Right atrium auricular region (tissue), 2 donors: Measurements from ENCODE around the gene ABTB1. TPM values are rescaled to one million over a fixed set of nuclear protein-coding genes. Genes with fewer than 3 reads are reported as not detected.

Experiments
- DNase-seq: peaks from one replicate; pipeline ENCODE4 v3.0.0-alpha.2; 2019; ENCODE audit warnings: low spot score
- H3K27ac ChIP-seq, 2 donors: fragments of 200-600 bp; sonication (generic); 1 replicate in 1 of 2; 2 replicates in 1 of 2; pipeline ENCODE4 v1.5.1; 2016 to 2019
- H3K27me3 ChIP-seq, 2 donors: fragments of 200-600 bp; sonication (generic); one replicate each; pipeline versions ENCODE4 v1.5.1 to v1.6.0; 2017 to 2019
- H3K36me3 ChIP-seq: fragments of 200-600 bp; sonication (generic); one replicate; pipeline ENCODE4 v1.5.1; 2016
- H3K4me1 ChIP-seq, 2 donors: fragments of 200-600 bp; sonication (generic); one replicate each; pipeline versions ENCODE4 v1.5.1 to v1.6.0; 2017 to 2019
- H3K4me3 ChIP-seq, 2 donors: fragments of 200-600 bp; sonication (generic); 1 replicate in 1 of 2; 2 replicates in 1 of 2; pipeline ENCODE4 v1.5.1; 2017 to 2019; ENCODE audit warnings: mild to moderate bottlenecking in 1 of 2, moderate library complexity in 1 of 2
- H3K9me3 ChIP-seq, 2 donors: fragments of 200-600 bp; sonication (generic); one replicate each; pipeline ENCODE4 v1.5.1; 2019
- total RNA-seq, 2 donors: library from RNA; depleted of rRNA; stranded (reverse); fragments of >200 nt; gene quantifications; one replicate each; pipeline ENCODE4 v1.1.0, GENCODE V29; 2016
- TF ChIP-seq, protein P1 (sequence below), 2 donors: fragments of 200-600 bp; sonication (generic); IDR thresholded peaks; one replicate each; pipeline ENCODE4 v1.5.1; 2019; ENCODE audit warnings: antibody characterized with exemption in 2 of 2

Gene ABTB1
- total RNA-seq, 2 donors from 2014 or later = 14.9 to 16.9 TPM

DNA sequence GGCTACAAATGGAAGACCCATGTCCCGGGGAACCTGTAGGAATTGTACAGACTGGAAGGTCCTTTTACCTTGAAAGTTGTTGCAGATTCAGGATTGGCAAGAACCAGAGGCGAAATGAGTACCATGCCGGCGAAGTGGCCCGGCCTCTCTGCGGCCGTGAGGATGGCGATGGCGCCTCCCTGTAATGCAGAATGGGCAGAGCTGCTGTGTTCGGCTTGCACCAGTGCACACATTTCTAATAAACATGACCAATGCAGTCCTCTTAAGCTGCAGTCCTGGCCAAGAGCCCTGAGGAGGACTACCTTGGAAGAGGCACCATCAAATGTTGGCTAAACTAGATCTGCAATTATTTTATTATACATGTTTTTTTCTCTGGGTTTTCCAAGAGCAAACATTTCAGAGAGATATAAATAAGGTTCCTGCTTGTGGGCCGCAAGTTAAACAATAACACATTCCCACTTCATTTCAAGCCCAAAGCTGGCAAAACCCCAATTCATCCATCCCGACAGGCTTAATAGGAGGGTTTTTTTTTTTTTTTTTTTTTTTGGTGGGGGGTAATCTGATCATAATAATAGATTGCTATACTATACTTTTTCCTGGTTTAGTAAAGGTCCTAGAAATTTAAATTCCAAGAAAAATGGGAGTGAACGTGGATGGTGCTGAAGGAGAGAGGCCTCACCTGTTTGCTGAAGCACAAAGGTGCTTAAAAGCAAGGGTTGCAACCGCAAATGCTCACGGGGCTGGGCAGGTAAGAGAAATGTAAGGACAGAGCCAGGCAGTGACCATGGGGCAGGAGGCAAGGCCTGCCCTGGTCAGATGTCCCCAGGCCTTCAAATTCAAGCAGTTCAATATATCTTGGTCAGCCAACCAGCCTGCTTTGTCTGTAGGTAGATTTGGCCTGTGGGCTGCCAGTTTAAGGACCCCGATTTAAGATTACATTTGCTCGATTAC, 48.5 kb downstream of the ABTB1 start:
- peaks cover 18% of the 10 kb centered on the region for H3K36me3 ChIP-seq
- H3K27me3 ChIP-seq = no peaks in the 10 kb centered on the region
- DNase-seq = no peak
- H3K4me3 ChIP-seq = no peak overlapping the region
- H3K4me1 ChIP-seq = peaks cover 0 to 55% of the 10 kb centered on the region in 2 donors
- H3K9me3 ChIP-seq = no peaks in the 10 kb centered on the region
- H3K27ac ChIP-seq = peak overlapping the region in 1 of 2 donors; percentile 70
- TF ChIP-seq, protein P1, sequence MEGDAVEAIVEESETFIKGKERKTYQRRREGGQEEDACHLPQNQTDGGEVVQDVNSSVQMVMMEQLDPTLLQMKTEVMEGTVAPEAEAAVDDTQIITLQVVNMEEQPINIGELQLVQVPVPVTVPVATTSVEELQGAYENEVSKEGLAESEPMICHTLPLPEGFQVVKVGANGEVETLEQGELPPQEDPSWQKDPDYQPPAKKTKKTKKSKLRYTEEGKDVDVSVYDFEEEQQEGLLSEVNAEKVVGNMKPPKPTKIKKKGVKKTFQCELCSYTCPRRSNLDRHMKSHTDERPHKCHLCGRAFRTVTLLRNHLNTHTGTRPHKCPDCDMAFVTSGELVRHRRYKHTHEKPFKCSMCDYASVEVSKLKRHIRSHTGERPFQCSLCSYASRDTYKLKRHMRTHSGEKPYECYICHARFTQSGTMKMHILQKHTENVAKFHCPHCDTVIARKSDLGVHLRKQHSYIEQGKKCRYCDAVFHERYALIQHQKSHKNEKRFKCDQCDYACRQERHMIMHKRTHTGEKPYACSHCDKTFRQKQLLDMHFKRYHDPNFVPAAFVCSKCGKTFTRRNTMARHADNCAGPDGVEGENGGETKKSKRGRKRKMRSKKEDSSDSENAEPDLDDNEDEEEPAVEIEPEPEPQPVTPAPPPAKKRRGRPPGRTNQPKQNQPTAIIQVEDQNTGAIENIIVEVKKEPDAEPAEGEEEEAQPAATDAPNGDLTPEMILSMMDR (IDR thresholded peaks at IDR 0.05) = no peak

DNA sequence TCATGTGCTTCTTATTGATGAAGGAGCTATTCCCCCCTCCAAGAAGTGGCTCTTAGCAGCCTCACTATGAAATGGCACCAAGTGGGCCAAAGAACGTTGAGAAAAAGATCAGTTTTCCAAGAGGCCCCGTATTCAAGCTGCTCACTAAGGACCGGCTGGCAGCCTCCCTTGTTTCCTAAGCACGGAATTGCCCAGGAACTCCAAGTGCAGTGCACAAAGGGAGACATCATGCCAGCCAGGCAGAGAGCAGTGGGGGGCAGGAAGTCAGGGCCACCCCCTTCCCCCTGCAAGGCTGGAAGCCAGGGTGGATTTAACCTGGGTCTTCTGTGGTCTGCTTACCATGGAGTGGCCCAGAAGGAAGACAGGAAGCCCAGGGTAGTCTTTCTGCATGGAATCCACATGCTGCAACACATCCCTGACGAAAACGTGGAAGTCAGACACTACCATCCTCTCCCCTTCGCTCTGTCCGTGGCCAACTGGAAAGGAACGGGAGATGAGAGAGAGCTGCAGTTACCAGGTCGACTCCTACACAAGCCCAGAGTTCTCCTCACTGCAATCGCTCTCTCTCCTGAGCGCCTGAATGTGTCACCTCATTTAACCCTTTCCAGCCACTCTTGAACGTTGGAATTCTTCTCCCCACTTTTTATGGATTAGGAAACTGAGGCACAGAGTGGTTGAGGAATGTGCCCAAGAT, 49.5 kb downstream of the ABTB1 start:
- Histone ChIP-seq H3K4me3 (no peak overlapping the region), H3K4me1 (peaks cover 0 to 46% of the 10 kb centered on the region in 2 donors), H3K27me3 (no peaks in the 10 kb centered on the region), H3K27ac (peak overlapping the region; percentile 45 to 70), H3K9me3 (no peaks in the 10 kb centered on the region), H3K36me3 (peaks cover 18% of the 10 kb centered on the region)
- TF ChIP-seq, protein P1 (IDR thresholded peaks at IDR 0.05) = no peak
- DNase-seq = no peak

DNA sequence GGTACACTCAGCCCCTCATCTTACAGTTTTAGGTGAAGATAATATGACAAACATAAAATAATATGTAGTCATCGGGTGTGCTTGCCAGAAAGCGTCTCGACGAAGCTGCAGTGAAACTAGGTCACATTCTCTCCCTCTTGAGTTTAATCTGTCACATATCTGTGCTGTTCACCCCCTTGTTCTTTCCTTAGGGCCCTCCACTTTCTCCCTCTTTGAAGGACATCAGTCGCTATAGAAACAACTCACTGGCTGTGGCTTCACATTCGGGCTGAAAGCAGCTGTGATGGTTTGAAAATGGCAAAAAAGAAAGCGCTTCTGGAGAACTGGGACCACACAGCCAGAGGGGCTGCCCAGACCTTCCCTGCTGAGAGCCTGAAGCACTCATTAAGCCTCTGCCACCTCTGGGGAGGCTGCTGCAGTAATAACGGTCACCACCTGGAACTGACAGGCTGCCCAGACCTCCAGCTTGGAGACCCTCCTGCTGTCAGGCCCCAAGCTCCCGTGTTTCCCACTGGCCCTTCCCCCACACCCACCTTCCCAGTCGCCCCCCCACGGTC, 50.3 kb downstream of the ABTB1 start:
- Histone ChIP-seq H3K27ac (peak overlapping the region; percentile 45 to 70), H3K4me1 (peaks cover 0 to 37% of the 10 kb centered on the region in 2 donors), H3K27me3 (no peaks in the 10 kb centered on the region), H3K9me3 (no peaks in the 10 kb centered on the region), H3K4me3 (no peak overlapping the region), H3K36me3 (peaks cover 18% of the 10 kb centered on the region)
- DNase-seq = no peak
- TF ChIP-seq, protein P1 (IDR thresholded peaks at IDR 0.05) = no peak

DNA sequence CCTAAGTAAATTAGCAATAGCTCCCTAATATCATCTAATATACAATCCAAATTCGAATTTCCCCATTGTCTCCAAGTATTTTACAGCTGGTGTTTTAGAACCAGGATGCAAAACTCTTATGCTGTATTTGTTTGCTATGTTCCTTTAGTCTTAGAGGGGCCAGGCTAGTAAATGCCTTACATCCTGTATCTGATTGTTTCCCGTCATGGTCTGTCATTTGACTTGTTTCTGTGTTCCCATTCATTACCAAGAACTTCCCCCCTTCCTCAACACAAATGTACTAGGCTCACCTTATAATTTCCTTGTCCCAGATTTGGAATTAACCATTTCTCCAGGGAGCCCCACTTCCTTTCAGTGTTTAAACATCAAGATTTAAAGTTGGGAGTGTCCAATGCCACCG, 54.1 kb downstream of the ABTB1 start:
- TF ChIP-seq, protein P1 (IDR thresholded peaks at IDR 0.05) = no peak
- Histone ChIP-seq H3K4me3 (no peak overlapping the region), H3K9me3 (no peaks in the 10 kb centered on the region), H3K4me1 (peaks cover 0 to 36% of the 10 kb centered on the region in 2 donors), H3K27me3 (no peaks in the 10 kb centered on the region), H3K27ac (peak overlapping the region; percentile 3 to 9), H3K36me3 (no peaks in the 10 kb centered on the region)
- no peak for DNase-seq

DNA sequence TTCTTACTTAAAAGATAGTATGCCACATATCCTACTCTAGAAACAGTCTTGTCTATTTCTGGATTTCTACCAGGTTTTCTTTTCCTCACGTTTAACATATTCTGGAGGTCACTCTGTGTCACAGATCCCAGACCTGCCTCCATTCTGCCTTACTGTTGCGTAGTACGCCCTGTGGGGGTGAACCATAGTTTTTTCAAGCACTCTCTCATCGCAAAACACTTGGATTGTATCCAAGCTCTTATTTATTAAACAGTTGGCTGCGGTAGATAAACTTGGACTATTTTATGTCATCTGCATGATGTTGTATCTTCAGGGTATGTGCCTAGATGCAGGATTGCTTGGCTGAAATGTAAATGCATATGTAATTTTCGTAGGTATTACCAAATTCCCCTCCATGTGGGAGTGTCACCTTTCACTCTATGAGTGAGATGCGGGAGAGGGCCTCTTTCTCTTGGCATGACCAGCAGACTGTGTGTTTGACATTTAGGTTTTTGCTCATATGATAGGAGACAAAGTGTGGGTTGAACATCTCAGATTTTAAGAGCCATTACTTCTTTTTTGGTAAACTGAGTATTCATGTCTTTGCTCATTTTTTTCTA, 55.8 kb downstream of the ABTB1 start:
- Histone ChIP-seq H3K27ac (no peak overlapping the region), H3K4me1 (peaks cover 0 to 21% of the 10 kb centered on the region in 2 donors), H3K4me3 (no peak overlapping the region), H3K27me3 (no peaks in the 10 kb centered on the region), H3K36me3 (no peaks in the 10 kb centered on the region), H3K9me3 (no peaks in the 10 kb centered on the region)
- DNase-seq = no peak
- TF ChIP-seq, protein P1 (IDR thresholded peaks at IDR 0.05) = no peak
